DND-41 (cell line): ENCODE data around the gene LEUTX.

Source experiments
- EZH2 ChIP-seq: IDR thresholded peaks from 3 replicates; pipeline ENCODE4 v1.6.1; 2012; ENCODE audit warnings: borderline replicate concordance, low read depth, mild to moderate bottlenecking, moderate library complexity, low read length, inconsistent platforms; ENCODE audit not compliant: severe bottlenecking
- TF ChIP-seq, protein P1 (sequence below): IDR thresholded peaks from 2 replicates; pipeline ENCODE4 v1.5.1; 2012; ENCODE audit warnings: borderline replicate concordance, low read length, moderate library complexity, mild to moderate bottlenecking; ENCODE audit not compliant: poor library complexity, severe bottlenecking; ENCODE audit errors: extremely low read depth

DNA sequence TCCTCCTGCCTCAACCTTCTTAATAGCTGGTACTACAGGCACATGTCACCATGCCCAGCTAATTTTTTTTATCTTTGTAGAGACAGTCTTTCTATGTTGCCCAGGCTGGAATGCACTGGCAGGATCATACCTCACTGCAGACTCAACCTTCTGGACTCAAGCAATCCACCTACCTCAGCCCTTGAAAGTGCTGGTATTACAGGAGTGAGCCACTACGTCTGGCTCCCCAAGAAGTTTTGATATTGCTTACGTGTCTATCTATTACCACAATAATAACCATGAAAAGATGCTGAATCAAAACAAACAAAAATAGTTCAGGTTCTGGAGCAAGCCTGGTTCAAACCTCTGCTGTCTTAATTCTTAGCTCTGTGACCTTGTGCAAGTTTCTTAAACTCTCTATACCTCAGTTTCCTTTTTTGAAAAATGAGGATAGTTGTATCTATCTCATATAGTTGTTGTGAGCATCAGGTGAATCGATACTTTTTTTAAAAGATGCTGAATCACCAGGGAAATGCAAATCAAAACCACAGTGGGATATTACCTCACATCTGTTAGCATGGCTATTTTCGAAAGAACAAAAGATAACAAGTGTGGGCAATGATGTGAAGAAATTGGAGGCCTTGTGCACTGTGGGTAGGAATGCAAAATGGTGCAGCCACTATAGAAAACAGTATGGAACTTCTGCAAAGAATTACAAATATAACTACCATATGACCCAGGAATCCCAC, 19.0 kb upstream of the LEUTX start:
- TF ChIP-seq, protein P1, sequence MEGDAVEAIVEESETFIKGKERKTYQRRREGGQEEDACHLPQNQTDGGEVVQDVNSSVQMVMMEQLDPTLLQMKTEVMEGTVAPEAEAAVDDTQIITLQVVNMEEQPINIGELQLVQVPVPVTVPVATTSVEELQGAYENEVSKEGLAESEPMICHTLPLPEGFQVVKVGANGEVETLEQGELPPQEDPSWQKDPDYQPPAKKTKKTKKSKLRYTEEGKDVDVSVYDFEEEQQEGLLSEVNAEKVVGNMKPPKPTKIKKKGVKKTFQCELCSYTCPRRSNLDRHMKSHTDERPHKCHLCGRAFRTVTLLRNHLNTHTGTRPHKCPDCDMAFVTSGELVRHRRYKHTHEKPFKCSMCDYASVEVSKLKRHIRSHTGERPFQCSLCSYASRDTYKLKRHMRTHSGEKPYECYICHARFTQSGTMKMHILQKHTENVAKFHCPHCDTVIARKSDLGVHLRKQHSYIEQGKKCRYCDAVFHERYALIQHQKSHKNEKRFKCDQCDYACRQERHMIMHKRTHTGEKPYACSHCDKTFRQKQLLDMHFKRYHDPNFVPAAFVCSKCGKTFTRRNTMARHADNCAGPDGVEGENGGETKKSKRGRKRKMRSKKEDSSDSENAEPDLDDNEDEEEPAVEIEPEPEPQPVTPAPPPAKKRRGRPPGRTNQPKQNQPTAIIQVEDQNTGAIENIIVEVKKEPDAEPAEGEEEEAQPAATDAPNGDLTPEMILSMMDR, result no peak
- no peak for TF ChIP-seq EZH2
